Measurements from ENCODE around the gene PPME1.

PPME1 gene

DNA sequence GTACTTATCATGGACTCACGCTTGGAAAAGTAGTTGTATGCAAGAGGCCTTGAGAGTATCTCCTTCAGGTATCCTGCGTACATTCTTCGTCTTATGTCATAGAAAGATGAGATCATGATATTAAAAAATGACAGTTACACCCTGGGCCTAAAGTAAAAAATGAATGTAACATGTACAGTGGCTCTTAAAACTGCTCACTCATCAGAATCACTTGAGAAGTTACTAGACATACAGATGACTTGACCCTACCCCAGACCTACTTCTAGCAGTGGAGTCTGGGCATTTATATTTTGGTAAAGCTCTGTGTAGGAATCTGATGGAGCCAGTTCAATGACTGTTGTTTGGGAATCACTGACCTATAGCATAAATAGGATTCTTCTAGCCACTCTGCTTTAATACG lies 54.5 kb downstream of the PPME1 start:
- CTCF ChIA-PET = no interaction called here
- POLR2A ChIA-PET = no interaction called here
- no peak overlapping the region for H3K4me3 ChIP-seq (ENCODE audit: low read depth, low read length)
- TF ChIP-seq, protein P1, sequence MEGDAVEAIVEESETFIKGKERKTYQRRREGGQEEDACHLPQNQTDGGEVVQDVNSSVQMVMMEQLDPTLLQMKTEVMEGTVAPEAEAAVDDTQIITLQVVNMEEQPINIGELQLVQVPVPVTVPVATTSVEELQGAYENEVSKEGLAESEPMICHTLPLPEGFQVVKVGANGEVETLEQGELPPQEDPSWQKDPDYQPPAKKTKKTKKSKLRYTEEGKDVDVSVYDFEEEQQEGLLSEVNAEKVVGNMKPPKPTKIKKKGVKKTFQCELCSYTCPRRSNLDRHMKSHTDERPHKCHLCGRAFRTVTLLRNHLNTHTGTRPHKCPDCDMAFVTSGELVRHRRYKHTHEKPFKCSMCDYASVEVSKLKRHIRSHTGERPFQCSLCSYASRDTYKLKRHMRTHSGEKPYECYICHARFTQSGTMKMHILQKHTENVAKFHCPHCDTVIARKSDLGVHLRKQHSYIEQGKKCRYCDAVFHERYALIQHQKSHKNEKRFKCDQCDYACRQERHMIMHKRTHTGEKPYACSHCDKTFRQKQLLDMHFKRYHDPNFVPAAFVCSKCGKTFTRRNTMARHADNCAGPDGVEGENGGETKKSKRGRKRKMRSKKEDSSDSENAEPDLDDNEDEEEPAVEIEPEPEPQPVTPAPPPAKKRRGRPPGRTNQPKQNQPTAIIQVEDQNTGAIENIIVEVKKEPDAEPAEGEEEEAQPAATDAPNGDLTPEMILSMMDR (IDR thresholded peaks at IDR 0.05; ENCODE audit: insufficient read depth, low read length, missing control alignments) = no peak
- no peak for DNase-seq (ENCODE audit: low read depth, low spot score)

DNA sequence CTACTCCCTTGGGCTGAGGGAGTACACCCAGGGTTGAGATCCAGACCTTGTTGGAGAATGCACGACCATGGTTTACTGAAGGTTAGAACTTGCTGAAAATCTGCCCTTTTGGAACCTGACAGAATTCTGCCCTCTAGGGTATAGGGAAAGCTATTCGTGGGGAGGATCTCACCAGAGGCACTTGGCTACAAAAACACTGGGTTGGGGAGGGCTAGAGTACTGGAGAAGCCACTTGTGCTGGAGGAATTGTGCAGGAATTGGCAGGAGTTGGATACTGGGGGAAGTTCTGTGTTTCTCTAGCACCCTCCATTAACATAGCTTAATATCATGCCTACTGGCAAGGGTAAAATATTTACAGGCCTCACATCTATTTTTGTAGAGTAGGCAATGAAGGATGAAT lies 55.8 kb downstream of the PPME1 start:
- no peak for DNase-seq (ENCODE audit: low read depth, low spot score)
- H3K4me3 ChIP-seq (ENCODE audit: low read depth, low read length) = no peak overlapping the region
- TF ChIP-seq, protein P1 (IDR thresholded peaks at IDR 0.05; ENCODE audit: insufficient read depth, low read length, missing control alignments) = no peak
- CTCF ChIA-PET = interaction anchor here (0.8 kb wide), 1 partner anchor 23 kb away, joined by 3 read pairs; no protein-coding TSS in a partner anchor
- POLR2A ChIA-PET = no interaction called here

DNA sequence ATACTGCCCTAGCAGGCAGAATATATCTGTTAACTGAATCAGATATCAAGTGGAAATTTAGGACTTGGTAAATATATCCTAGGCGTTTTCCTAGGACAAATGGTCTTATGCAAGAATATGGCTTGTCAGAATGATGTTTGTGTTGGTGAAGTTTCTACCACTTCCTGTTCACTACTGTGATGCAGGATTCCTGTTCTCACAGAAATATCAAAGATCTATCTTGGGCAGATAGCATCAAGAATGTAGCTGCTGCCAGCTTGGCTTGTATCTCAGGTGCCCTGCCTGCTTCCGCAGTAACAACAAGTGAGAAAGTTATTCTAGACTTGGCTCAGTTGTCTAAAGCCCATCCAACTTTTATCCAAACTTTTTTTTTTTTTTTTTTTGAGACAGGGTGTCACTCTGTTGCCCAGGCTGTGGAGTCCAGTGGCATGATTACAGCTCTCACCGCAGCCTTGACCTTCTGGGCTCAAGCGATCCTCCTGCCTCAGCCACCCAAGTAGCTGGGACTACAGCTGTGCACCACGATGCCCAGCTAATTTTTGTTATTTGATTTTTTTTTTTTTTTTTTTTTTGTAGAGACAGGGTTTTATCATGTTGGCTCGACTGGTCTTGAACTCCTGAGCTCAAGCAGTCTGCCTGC lies 61.3 kb downstream of the PPME1 start:
- TF ChIP-seq, protein P1 (IDR thresholded peaks at IDR 0.05; ENCODE audit: insufficient read depth, low read length, missing control alignments) = no peak
- DNase-seq (ENCODE audit: low read depth, low spot score) = no peak
- H3K4me3 ChIP-seq (ENCODE audit: low read depth, low read length) = no peak overlapping the region
- ChIA-PET POLR2A (no interaction called here), CTCF (interaction anchor here (0.5 to 0.9 kb wide), 2 partner anchors 23 to 187 kb away, joined by 3 to 4 read pairs; no protein-coding TSS in a partner anchor)

DNA sequence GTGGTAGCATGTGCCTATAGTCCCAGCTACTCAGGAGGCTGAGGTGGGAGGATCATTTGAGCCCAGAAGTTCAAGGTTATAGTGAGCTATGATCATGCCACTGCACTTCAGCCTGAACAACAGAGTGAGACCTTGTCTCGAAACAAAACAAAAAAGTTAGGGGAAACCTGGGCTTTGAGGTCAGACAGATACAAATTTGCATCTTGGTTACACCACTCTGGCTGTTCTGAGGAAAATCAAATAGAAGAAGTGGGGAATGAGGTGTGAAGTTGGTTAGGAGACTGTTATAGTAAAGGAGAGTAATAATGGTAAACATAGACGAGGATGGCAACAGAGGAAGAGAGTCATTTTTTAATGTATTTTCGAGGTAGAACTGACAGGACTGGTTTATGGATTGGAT lies 62.6 kb downstream of the PPME1 start:
- POLR2A ChIA-PET = no interaction called here
- TF ChIP-seq, protein P1 (IDR thresholded peaks at IDR 0.05; ENCODE audit: insufficient read depth, low read length, missing control alignments) = no peak
- no peak overlapping the region for H3K4me3 ChIP-seq (ENCODE audit: low read depth, low read length)
- no peak for DNase-seq (ENCODE audit: low read depth, low spot score)
- CTCF ChIA-PET = no interaction called here

DNA sequence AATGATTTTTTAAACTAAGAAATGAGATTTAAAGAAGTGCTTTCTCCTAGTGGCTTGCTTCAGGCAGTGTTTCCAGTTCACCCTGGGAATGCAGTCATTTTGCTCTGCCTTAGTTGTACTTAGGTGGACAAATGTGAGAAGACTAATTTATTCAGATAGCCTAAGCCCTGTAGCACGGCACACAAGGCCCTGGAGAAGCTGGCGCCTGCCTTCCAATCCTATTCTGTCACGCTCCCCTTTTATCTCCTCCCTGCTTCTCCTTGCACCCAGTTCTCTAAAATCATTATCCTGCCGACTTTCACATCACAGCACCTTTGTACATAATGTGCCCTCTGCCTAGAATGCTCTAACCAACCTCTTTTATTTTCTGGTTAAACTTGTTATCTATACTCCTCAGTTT lies 64.0 kb downstream of the PPME1 start:
- ChIA-PET CTCF (interaction anchor here (1.7 kb wide), 1 partner anchor 271 kb away, joined by 5 read pairs; no protein-coding TSS in a partner anchor), POLR2A (interaction anchor here (0.7 kb wide), 1 partner anchor 97 kb away, joined by 4 read pairs; no protein-coding TSS in a partner anchor)
- TF ChIP-seq, protein P1 (IDR thresholded peaks at IDR 0.05; ENCODE audit: insufficient read depth, low read length, missing control alignments) = no peak
- no peak for DNase-seq (ENCODE audit: low read depth, low spot score)
- H3K4me3 ChIP-seq (ENCODE audit: low read depth, low read length) = no peak overlapping the region

DNA sequence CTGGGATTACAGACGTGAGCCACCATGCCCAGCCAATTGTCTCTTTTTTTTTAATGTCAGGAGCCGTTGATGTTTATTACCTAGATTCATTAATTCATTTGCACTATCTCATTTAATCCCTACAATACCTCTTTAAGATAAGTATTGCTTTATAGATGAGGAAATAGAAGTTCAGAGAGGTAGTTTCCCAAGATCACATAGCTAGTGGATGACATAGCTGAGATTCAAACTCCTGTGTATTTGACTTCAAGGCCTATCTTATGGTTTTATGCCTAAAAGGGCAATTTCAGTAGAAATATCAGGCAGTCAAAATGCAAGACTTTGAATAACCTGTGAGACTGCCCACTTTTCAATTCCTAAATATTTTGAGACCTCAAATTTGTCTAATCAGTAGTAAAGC lies 66.5 kb downstream of the PPME1 start:
- ChIA-PET POLR2A (no interaction called here), CTCF (interaction anchor here (3.0 kb wide), 1 partner anchor 18 kb away, joined by 13 read pairs; no protein-coding TSS in a partner anchor)
- no peak for DNase-seq (ENCODE audit: low read depth, low spot score)
- TF ChIP-seq, protein P1 (IDR thresholded peaks at IDR 0.05; ENCODE audit: insufficient read depth, low read length, missing control alignments) = no peak
- no peak overlapping the region for H3K4me3 ChIP-seq (ENCODE audit: low read depth, low read length)

All from AG04449 (cell line).